Epidermal melanocyte (primary cell): ENCODE measurements around the gene CCSER2.
"Not testable (repeated sequence)": the region's sequence is repeated elsewhere in the genome, so short reads cannot be mapped to it uniquely, and the experiment has no call there.

Experiments used
- DNase-seq: peaks from one replicate; pipeline ENCODE4 v3.0.0; 2011; ENCODE audit warnings: low spot score; ENCODE audit not compliant: insufficient read length

CCSER2 gene, protein sequence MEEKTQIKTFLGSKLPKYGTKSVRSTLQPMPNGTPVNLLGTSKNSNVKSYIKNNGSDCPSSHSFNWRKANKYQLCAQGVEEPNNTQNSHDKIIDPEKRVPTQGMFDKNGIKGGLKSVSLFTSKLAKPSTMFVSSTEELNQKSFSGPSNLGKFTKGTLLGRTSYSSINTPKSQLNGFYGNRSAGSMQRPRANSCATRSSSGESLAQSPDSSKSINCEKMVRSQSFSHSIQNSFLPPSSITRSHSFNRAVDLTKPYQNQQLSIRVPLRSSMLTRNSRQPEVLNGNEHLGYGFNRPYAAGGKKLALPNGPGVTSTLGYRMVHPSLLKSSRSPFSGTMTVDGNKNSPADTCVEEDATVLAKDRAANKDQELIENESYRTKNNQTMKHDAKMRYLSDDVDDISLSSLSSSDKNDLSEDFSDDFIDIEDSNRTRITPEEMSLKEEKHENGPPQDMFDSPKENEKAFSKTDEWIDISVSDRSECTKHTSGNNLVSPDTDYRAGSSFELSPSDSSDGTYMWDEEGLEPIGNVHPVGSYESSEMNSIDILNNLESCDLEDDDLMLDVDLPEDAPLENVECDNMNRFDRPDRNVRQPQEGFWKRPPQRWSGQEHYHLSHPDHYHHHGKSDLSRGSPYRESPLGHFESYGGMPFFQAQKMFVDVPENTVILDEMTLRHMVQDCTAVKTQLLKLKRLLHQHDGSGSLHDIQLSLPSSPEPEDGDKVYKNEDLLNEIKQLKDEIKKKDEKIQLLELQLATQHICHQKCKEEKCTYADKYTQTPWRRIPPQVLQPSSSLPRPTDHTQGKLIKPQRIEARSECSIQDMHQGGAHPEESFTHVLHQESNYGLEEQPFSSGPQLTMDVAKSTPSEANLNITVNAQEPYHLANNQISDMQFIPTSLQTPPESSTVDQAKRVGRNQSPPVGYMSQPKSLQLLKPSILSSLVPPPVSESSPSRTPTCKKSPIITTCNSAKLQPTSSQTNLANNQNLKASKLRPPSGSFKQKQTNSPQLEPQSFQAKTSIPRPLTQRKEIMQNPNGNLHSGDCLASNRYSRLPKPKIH

DNA sequence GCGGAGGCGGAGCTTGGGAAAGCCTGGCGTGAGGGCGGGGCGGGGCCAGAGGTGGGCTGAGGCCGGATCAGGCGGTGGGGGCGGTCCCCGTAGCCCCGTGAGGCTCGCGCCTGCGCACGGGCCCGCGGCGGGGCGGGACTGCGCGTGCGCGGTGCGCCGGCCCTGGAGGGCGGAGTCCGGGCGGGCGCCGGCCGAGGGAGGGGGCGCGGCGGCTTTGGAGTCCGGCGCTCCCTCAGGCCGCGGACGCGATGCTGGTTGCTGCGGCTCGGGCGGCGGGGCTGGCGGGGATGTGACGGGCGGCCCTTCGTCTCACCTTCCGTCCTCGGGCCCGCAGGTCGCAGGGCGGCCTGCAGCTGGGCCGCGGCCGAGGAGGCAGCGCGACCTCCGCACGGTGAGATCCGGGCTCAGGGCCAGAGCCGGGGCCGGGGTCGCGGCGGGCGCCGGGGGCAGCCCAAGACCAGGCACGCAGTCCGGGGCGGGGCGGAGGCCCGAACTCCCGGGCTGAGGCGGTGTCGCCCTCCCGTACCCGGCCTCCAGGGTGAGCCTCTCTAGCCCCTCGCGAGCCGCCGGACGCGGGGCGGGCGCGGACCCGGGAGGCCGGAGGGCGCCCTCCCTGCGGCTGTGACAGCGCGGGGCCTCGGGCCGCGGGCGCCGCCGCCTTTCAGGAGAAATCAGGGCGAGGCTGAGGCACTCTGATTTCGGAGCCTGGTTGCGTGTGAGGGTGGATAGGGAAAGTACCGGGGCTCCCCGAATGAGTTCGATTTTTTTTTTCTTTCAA is at the start of gene CCSER2:
Gene CCSER2, plus strand, starts transcription at position 172 of the 778 bp plus-strand sequence. CDS start 42,464 bp downstream, outside the sequence.
- DNase-seq = peak; percentile 83

DNA sequence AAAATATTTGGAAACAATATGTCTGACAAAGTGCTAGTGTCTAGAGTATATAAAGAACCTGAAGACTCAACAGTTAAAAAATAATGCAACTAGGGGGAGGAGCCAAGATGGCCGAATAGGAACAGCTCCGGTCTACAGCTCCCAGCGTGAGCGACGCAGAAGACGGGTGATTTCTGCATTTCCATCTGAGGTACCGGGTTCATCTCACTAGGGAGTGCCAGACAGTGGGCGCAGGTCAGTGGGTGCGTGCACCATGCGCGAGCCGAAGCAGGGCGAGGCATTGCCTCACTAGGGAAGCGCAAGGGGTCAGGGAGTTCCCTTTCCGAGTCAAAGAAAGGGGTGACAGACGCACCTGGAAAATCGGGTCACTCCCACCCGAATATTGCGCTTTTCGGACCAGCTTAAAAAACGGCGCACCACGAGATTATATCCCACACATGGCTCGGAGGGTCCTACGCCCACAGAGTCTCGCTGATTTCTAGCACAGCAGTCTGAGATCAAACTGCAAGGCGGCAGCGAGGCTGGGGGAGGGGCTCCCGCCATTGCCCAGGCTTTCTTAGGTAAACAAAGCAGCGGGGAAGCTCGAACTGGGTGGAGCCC is 48.4 kb upstream of the CCSER2 start:
- DNase-seq = not testable (repeated sequence)

GRCh38 chr10:84286695-84287094 is 41.7 kb upstream of the CCSER2 start:
- no peak for DNase-seq

DNA sequence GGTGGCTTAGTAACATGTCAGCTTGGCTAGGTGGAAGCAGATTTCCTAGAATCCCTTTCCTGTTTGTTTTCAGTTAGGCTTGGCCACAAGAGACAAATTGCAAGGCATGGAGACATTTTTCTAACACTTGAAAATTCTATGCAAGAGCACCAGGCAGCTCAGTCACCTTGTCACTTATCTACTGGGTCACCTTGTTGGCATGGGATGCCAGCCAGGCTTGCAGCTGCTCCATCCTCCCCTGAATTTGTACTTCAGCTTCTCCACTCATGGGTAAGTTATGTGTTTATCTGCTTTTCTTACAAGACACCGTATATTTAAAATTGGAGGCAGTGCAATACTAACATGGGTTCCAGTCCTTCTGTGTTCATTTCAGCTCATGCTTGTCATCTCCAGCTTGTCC is 40.2 kb upstream of the CCSER2 start:
- no peak for DNase-seq

DNA sequence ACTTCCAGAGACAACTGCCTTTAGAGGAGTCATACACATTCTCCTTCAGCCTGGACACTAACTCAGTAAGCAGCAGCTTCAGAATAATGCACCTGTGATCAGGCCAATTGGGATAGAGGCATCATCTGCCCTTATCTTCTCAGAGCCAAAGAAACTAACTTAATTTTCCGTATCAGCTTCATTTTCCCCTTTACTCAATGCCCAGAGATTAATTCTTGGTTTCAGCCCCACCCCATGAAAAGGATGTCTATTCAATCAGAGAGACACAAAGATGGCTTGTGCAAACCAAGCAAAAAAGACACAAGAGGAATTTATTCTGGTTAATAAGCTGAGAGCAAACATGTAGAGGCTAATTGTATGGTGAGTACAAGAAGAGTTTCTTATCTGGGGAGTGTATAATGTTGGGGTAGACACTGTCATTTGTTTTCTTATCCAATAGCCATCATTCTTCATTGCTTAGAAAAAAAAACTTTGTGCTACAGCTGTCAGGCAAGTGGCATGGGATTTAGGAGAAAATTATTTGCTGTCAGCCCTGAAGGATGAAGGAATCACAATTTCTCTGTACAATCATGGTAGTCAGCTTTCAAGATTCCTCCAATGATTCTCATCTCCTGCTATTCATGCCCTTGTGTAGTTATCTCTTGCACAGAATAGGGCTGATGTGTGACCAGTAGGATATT is 38.7 kb upstream of the CCSER2 start:
- DNase-seq = no peak

GRCh38 chr10:84290235-84290634 is 38.2 kb upstream of the CCSER2 start:
- no peak for DNase-seq

GRCh38 chr10:84291384-84291783 is 37.0 kb upstream of the CCSER2 start:
- DNase-seq = no peak

DNA sequence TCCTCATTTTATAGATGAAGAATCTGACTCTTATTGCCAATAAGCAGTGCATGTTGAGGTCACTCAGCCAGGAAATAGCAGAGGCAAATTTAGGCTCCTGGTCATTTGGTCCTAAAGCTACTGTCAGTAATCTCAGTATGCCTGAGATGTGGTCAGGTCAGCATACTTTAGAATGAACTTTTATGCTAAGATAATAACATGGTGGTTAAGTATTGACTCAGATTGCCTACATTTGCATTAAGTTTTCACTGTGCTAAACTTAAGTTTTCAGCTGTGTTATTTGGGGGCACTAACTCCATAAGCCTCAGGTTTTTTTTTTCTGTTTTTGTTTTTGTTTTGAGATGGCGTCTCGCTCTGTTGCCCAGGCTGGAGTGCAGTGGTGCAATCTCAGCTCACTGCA is 35.9 kb upstream of the CCSER2 start:
- DNase-seq = no peak

DNA sequence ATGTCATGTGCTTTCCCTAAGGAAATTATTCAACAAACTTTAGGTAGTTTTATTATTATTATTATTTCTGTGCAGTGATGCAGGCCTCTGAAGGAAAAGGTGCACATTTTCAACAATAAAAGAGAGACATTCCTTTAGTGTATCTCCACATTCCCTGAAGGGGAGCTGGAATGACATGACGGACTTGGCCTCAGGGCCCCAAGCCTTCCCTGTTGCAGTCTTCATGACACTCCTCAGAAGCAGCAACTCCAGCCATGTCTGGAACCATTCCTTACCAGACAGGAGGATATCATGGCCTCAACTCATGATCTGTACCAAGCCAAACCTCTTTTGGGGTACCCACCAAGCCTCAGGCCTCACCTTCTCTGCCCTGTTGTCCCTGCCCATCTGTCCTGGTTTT is 35.2 kb upstream of the CCSER2 start:
- no peak for DNase-seq

GRCh38 chr10:84293574-84294016 is 34.8 kb upstream of the CCSER2 start:
- no peak for DNase-seq

- no peak for DNase-seq
Measured at GRCh38 chr10:84294766-84295447, 33.5 kb upstream of the CCSER2 start.

DNA sequence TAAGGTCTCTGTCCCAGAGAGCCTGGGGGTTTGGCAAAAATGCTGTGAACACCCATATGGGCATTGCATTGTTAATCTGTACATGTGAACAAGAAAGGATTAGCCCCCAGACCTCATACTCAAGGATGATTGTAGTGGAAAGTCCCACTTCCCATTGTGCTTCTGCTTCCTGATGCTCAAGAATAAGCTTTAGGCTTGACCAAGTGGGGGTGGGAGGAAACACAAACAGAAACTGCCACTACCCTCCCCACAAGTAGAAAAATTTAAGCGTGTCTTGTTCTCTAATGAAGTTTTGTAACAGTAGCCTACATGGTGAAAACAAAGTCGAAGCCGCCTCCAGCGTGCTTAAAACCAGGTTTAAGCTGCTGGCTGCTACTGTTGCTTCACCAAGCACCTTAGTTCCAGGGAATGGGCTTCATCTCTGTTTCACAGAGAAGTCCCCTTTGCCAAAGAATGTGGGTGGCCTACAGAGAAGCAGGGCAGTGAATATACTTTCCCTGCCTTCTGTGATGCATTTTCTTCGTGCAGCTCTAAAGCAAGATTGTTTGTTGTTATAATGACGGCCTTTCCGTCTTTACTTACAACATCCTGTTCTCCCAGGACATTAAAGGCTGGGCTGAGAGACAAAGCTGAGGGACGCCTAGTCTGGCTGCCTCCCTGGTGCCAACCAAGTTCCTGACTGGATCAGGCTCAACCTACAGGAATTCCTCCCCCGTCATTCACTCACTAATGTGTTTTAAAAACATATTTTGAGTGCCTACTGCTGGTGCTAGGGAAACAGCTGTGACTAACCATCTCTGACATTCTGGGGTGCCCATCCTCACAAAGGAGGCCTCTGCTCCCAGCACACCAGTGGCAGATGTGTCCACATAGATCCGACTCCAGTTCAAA is 32.1 kb upstream of the CCSER2 start:
- DNase-seq = no peak

GRCh38 chr10:84298057-84298456 is 30.3 kb upstream of the CCSER2 start:
- DNase-seq = no peak

- no peak for DNase-seq
Measured at GRCh38 chr10:84302223-84302622, 26.2 kb upstream of the CCSER2 start.

GRCh38 chr10:84306751-84307384 is 21.5 kb upstream of the CCSER2 start:
- DNase-seq = no peak

GRCh38 chr10:84308021-84308420 is 20.4 kb upstream of the CCSER2 start:
- no peak for DNase-seq

DNA sequence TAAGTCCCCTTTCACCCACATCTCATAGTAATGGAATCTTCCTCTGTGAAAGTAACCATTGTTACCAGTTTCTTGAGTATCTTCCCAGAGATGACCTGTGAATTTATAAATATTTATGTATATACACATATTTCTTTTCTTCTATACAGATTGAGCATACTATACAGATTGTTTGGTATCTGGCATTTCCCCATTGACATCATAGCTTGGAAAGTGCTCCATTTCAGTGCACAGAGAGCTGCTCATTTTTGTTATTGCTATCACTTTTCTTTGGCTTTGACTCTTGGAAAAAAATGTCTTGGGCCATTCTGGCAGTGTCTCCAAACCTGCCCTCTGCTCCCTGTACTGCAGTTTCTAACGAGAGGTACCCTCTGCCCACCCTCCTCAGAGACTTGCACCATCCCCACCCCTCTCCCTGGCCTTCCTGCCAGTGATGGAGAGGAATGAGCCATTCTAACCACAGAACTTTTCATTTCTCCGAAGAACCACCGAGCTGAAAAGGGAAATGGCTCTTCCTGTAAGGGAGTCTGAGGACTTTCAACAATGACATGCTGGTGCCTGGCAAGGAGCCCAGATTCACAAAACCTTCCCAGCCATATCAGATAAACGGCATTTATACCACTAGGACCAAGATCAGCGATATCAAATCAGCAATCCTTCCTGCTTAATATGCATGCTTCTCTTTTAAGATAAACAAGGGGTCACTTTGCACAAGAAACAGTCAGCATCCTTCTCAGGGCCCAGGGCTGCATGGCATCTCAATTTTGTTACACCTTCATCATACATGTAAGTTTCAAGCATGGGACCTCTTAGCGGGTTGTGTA is 19.7 kb upstream of the CCSER2 start:
- DNase-seq = no peak
